Activated CD4-positive, alpha-beta T cell treated with anti-CD3 and anti-CD28 coated beads for 36 hours (primary cell): ENCODE results near the gene ZNF683. TPM values are rescaled to one million over a fixed set of nuclear protein-coding genes. Genes with fewer than 3 reads are reported as not detected.

Source experiments
- ATAC-seq: fragments of 200-7000 bp; cut with Tn5 transposase; one replicate; pipeline ENCODE4 v1.10.0; 2021; ENCODE audit warnings: mild to moderate bottlenecking, moderate library complexity
- CTCF ChIA-PET: fragments of 350-600 bp; sonication (Branson Sonifier 250); formaldehyde crosslinking; loops from one replicate; lab custom pipeline; 2021; ENCODE audit warnings: antibody characterized with exemption; lab: Charles Lee
- POLR2A ChIA-PET: fragments of 350-600 bp; sonication (Branson Sonifier 250); formaldehyde crosslinking; loops from one replicate; lab custom pipeline; 2021; ENCODE audit warnings: antibody characterized with exemption, inconsistent platforms; lab: Charles Lee
- DNase-seq: peaks from one replicate; pipeline ENCODE4 v3.0.0-alpha.2; 2020
- H3K27ac Mint-ChIP-seq: one replicate; pipeline ENCODE4 v1.8.0; 2021; ENCODE audit warnings: mixed read lengths
- H3K27me3 Mint-ChIP-seq: one replicate; pipeline ENCODE4 v1.8.0; 2021; ENCODE audit warnings: mixed read lengths
- H3K36me3 Mint-ChIP-seq: one replicate; pipeline ENCODE4 v1.8.0; 2021; ENCODE audit warnings: low read depth, mixed read lengths
- H3K4me1 Mint-ChIP-seq: one replicate; pipeline ENCODE4 v1.8.0; 2021; ENCODE audit warnings: mixed read lengths
- H3K4me3 Mint-ChIP-seq: one replicate; pipeline ENCODE4 v1.8.0; 2021; ENCODE audit warnings: mild to moderate bottlenecking, moderate library complexity, mixed read lengths
- H3K9me3 Mint-ChIP-seq: one replicate; pipeline ENCODE4 v1.8.0; 2021; ENCODE audit warnings: low read depth, mixed read lengths
- intact Hi-C, 2 experiments: fragments of 100-400 bp; cut with DNase I in 1 of 2; cut with micrococcal nuclease in 1 of 2; formaldehyde crosslinking; loops; one replicate each; pipeline versions ENCODE4 v1.14.2 to v1.15.1; 2022 to 2024; cut with DNase I, micrococcal nuclease
- total RNA-seq, 2 experiments: library from RNA; stranded (reverse); gene quantifications; one replicate each; pipeline ENCODE4 v1.2.3, GENCODE V29; 2021

The ZNF683 gene
- total RNA-seq, 2 experiments from 2014 or later, result not detected

DNA sequence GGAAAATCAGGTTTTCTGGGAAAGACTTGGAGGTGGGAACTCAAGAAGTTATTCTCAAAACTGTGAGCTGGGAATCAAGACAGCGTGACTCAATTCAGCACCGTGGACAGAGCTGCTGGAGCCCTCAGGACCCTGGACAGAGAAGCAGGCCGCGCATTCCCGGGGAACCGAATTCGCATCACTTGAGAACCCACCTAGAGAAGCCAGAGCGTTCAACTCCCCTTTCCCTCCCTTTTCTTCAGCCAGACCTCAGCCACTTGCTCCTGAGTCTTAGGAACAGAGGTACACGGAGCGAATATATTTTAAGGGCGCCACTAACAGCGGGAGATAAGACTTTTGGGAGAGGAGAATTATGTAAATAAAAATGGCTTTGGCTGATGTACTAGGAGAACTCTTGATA is 36.1 kb upstream of the ZNF683 start:
- H3K4me1 Mint-ChIP-seq, result peaks cover 20% of the 10 kb centered on the region
- H3K9me3 Mint-ChIP-seq, result no peaks in the 10 kb centered on the region
- no peaks in the 10 kb centered on the region for H3K36me3 Mint-ChIP-seq
- no peak overlapping the region for H3K4me3 Mint-ChIP-seq
- CTCF ChIA-PET, result interaction anchor here (0.6 to 1.0 kb wide), 3 partner anchors 8 to 176 kb away, joined by 3 to 8 read pairs (median 4); partner anchors contain the start of gene DHDDS
- H3K27me3 Mint-ChIP-seq, result peaks cover 39% of the 10 kb centered on the region
- intact Hi-C loops, result no loop called here
- POLR2A ChIA-PET, result no interaction called here
- H3K27ac Mint-ChIP-seq, result no peak overlapping the region
- peak; percentile 85 for DNase-seq
- peak; percentile 87 for ATAC-seq

DNA sequence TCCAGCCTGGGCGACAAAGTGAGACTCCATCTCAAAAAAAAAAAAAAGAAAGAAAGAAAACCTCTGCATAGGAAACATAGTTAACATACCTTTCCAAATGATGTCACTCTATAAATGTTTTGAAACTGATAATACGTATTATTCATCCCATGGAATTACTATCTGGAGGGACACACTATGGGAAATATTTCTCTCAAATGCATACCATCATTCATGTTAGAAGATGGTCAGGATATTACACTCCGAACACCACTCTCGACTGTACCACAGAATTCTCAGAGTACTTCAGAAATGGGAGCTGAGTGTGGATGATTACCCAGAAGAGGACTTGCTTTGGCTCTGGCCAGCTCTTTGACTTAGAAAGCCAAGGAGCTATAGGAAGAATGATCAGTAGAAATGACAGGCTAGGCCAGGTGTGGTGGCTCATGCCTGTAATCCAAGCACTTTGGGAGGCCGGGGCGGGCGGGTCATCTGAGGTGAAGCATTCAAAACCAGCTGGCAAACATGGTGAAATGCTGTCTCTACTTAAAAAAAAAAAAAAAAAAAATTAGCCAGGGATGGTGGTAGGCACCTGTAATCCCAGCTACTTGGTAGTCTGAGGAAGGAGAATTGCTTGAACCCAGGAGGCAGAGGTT is 32.8 kb upstream of the ZNF683 start:
- POLR2A ChIA-PET, result no interaction called here
- intact Hi-C loops, result no loop called here
- ATAC-seq (no peak), DNase-seq (no peak)
- CTCF ChIA-PET, result interaction anchor here (0.9 to 3.0 kb wide), 4 partner anchors 10 to 130 kb away, joined by 3 to 19 read pairs (median 4); no protein-coding TSS in a partner anchor
- no peaks in the 10 kb centered on the region for H3K36me3 Mint-ChIP-seq
- peaks cover 24% of the 10 kb centered on the region for H3K27me3 Mint-ChIP-seq
- H3K4me3 Mint-ChIP-seq, result no peak overlapping the region
- peaks cover 16% of the 10 kb centered on the region for H3K4me1 Mint-ChIP-seq
- H3K9me3 Mint-ChIP-seq, result no peaks in the 10 kb centered on the region
- no peak overlapping the region for H3K27ac Mint-ChIP-seq

DNA sequence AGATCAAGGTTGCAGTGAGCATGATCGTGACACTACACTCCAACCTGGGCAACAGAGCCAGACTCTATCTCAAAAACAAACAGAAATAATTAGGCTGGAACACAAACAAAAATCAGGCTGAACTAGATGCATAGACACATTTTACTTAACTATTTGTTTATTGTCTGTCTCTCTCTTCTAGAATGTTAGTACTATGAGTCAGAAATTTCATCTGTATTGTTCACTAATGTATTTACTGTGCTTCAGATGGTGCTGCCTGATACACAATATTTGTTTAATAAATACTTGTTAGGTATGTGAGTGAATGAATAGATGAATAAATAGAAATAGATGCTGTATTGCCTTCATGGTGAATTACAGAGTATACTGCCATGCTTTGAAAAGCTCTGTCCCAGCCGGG is 32.1 kb upstream of the ZNF683 start:
- H3K27me3 Mint-ChIP-seq, result peaks cover 22% of the 10 kb centered on the region
- no peak overlapping the region for H3K27ac Mint-ChIP-seq
- H3K4me3 Mint-ChIP-seq, result no peak overlapping the region
- intact Hi-C loops, result no loop called here
- no peaks in the 10 kb centered on the region for H3K9me3 Mint-ChIP-seq
- no peak for DNase-seq
- peaks cover 13% of the 10 kb centered on the region for H3K4me1 Mint-ChIP-seq
- no peak for ATAC-seq
- ChIA-PET CTCF (interaction anchor here (0.5 to 1.7 kb wide), 2 partner anchors 13 to 369 kb away, joined by 3 to 8 read pairs; no protein-coding TSS in a partner anchor), POLR2A (no interaction called here)
- no peaks in the 10 kb centered on the region for H3K36me3 Mint-ChIP-seq

DNA sequence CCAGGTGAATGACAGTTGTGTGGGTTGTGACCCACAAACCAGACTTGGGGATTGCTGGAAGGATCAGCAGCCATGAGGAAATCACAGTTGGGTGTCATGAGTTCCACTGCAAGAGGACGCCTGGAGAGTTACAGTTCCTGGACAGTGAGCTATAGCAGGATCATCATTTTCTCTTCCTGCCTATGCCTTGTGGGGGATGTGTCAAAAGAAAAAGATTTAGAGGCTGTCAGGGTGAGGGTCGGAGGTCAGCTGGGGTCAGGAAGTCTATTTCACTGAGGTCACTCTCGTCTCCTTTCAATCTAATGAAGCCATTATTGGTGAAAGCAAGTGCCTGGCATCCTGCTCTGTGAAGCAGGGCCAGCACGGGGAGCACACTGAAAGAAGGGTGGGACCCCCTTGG is 31.1 kb upstream of the ZNF683 start:
- ATAC-seq (no peak), DNase-seq (no peak)
- H3K36me3 Mint-ChIP-seq, result no peaks in the 10 kb centered on the region
- H3K4me3 Mint-ChIP-seq, result no peak overlapping the region
- ChIA-PET CTCF (interaction anchor here (1.7 kb wide), 1 partner anchor 14 kb away, joined by 8 read pairs; no protein-coding TSS in a partner anchor), POLR2A (no interaction called here)
- intact Hi-C loops, result no loop called here
- H3K9me3 Mint-ChIP-seq, result no peaks in the 10 kb centered on the region
- H3K4me1 Mint-ChIP-seq, result peaks cover 3% of the 10 kb centered on the region
- peaks cover 14% of the 10 kb centered on the region for H3K27me3 Mint-ChIP-seq
- H3K27ac Mint-ChIP-seq, result no peak overlapping the region

DNA sequence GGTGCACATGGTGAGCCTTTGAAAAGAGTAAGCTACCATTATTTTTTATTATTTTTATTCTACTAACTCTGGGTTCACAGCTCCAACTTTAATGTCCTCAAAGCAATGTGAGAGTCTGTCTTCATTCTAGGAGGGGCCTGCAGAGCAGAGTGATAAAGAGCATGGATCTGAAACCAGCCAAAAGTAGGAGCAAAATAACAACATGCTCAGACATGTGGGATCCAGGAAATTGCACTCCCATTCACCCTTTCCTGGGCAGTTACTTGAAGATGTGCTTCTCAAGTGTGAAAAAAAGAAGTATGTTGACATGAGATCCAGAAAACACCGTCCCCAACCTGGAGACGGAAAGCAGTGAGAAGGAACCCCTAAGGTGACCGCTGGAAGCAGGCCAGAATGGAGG is 29.3 kb upstream of the ZNF683 start:
- no peak overlapping the region for H3K27ac Mint-ChIP-seq
- no peak for DNase-seq

DNA sequence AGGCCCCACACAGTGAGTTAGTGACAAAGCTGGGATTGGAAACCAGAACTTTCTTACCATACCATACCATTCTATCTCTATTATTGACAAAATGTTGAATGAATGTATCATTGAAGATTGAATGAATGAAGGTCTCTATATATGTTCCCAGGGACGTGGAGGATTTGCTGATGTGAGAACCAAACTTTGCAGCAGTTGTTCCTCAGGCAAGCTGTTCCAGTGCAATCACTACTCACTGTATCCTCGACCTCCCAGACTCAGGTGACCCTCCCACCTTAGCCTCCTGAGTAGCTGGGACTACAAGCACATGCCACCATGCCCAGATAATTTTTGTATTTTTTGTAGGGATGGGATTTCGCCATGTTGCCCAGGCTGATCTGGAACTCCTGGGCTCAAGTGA is 26.5 kb upstream of the ZNF683 start:
- POLR2A ChIA-PET, result no interaction called here
- Mint-ChIP-seq H3K36me3 (no peaks in the 10 kb centered on the region), H3K4me1 (peaks cover 3% of the 10 kb centered on the region), H3K9me3 (no peaks in the 10 kb centered on the region), H3K4me3 (no peak overlapping the region), H3K27ac (no peak overlapping the region), H3K27me3 (peaks cover 9% of the 10 kb centered on the region)
- no peak for DNase-seq
- CTCF ChIA-PET, result interaction anchor here (0.5 to 8.6 kb wide), 4 partner anchors 18 to 522 kb away, joined by 3 to 40 read pairs (median 3); partner anchors contain the start of gene NUDC
- intact Hi-C loops, result no loop called here
- ATAC-seq, result no peak

More for the DNA sequence above, 29.3 kb upstream of the ZNF683 start:
- Mint-ChIP-seq H3K4me3 (no peak overlapping the region), H3K36me3 (no peaks in the 10 kb centered on the region), H3K4me1 (no peaks in the 10 kb centered on the region), H3K9me3 (no peaks in the 10 kb centered on the region), H3K27me3 (peaks cover 11% of the 10 kb centered on the region)
- ChIA-PET POLR2A (no interaction called here), CTCF (interaction anchor here (8.6 kb wide), 1 partner anchor 15 kb away, joined by 40 read pairs; no protein-coding TSS in a partner anchor)
- intact Hi-C loops, result no loop called here
- ATAC-seq, result no peak

DNA sequence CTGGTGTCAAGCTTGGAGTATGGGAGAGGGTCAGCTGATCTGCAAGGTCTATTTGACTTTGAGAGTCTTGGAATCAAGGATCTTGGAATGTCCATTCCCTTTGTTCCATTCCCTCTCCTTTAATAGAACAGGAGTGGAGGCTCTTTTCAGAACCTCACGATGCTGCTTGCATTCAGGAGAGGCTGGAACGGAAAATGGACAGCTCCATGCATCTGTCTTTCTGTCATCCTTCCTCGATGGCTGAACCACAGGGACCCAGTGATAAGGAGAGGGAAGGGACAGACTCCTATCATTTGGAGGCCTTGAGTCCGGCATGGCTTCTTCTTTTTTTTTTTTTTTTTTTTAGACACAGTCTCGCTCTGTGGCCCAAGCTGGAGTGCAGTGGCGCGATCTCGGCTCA is 23.2 kb upstream of the ZNF683 start:
- ATAC-seq (no peak), DNase-seq (no peak)
- H3K27ac Mint-ChIP-seq, result no peak overlapping the region
- H3K9me3 Mint-ChIP-seq, result no peaks in the 10 kb centered on the region
- intact Hi-C loops, result loop anchor here in 1 of 2 experiments (1.0 kb wide), 2 partner anchors 31 to 59 kb away; no protein-coding TSS in a partner anchor
- no peaks in the 10 kb centered on the region for H3K27me3 Mint-ChIP-seq
- H3K4me3 Mint-ChIP-seq, result no peak overlapping the region
- POLR2A ChIA-PET, result no interaction called here
- CTCF ChIA-PET, result interaction anchor here (0.7 to 8.6 kb wide), 10 partner anchors 10 to 111 kb away, joined by 3 to 40 read pairs (median 3); no protein-coding TSS in a partner anchor
- no peaks in the 10 kb centered on the region for H3K36me3 Mint-ChIP-seq
- peaks cover 15% of the 10 kb centered on the region for H3K4me1 Mint-ChIP-seq

DNA sequence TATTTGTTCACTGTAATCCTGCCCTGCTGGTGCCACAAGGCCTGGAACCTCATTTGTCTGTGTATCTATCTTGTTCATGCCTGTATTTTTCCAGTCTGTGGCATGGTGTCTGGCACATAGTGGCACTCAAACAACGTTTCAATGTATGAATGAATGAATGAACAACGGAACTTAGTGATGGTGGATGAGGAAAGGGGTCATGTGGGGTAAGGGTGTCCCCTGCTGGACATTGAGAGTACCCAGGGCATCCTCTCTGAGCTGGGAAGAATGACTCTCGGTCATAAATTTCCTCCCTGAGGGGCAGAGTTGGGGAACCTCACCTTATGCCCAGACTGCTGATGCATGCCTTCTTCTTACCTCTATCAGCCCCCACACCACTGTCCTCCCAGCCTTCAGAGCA is 18.9 kb upstream of the ZNF683 start:
- ChIA-PET CTCF (interaction anchor here (0.7 to 1.5 kb wide), 9 partner anchors 9 to 333 kb away, joined by 3 to 5 read pairs (median 3); no protein-coding TSS in a partner anchor), POLR2A (no interaction called here)
- Mint-ChIP-seq H3K27ac (no peak overlapping the region), H3K27me3 (no peaks in the 10 kb centered on the region), H3K36me3 (no peaks in the 10 kb centered on the region), H3K4me3 (no peak overlapping the region), H3K9me3 (no peaks in the 10 kb centered on the region), H3K4me1 (peaks cover 28% of the 10 kb centered on the region)
- DNase-seq (peak; percentile 57), ATAC-seq (peak; percentile 74)
- intact Hi-C loops, result loop anchor here (1.0 to 5.0 kb wide), 3 partner anchors 69 to 222 kb away; partner anchors contain the start of gene ZNF593 (in 1 of the 2)

DNA sequence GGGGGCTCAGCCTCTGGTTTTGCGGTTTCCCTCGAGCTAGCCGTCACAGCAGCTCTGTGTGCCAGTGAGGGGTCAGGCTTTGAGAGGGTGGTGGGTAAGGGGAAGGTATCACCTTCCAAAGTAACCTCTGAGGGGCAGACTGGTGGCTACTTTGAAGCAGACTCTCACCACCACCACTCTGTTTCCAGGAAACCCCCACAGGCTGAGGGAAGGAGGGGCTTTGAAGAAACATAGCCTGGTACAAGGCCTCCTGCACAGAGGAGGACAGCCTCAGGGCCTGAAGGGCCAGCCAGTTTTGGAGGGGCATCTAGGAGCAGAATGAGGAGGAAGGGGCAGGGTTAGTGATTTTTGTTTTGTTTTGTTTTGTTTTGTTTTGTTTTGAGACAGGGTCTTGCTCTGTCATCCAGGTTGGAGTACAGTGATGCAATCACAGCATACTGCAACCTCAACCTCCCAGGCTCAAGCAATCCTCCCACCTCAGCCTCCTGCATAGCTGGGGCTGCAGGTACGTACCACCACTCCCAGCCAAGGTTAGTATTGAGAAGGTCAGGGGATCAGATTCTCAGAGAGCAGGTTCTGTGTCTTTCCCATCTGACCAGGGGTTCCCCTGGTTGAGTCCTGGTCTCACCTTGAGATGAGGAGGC is 17.2 kb upstream of the ZNF683 start:
- POLR2A ChIA-PET, result no interaction called here
- no peak overlapping the region for H3K27ac Mint-ChIP-seq

DNA sequence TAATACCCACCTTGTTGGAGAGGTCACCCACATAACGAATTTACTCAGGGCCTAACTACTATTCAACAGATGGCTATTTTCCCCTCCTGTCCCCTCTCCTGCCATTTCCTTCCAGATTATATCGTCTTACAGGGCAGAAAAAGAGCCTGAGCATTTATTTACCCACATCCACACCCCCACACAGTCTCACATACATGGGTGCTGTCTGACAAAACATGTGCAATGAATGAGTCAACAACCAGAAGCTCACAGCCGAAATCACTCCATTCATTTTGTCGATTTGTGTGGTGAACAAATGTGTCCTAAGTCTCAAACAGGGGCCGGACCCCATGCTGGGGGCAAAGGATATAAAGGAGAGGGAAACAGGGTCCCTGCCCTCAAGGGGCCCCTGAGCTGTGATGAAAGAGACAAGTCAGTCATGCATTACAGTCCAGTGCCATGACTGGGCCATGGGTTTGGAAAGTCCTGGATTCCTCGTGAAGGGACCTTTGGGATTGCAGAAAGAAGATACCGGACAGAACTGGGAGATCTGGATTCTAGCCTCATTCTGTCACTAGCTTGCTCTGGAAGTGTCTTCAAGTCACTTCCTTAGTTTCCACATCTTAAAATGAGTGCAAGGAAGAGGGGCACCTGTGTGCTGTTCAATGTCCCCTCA is 16.4 kb upstream of the ZNF683 start:
- peak; percentile 43 for ATAC-seq
- no peak overlapping the region for H3K27ac Mint-ChIP-seq
- no peak for DNase-seq
- ChIA-PET POLR2A (no interaction called here), CTCF (interaction anchor here (0.7 to 1.1 kb wide), 2 partner anchors 25 to 815 kb away, joined by 3 to 4 read pairs; no protein-coding TSS in a partner anchor)
- no peaks in the 10 kb centered on the region for H3K36me3 Mint-ChIP-seq
- intact Hi-C loops, result no loop called here
- H3K4me3 Mint-ChIP-seq, result no peak overlapping the region
- peaks cover 41% of the 10 kb centered on the region for H3K4me1 Mint-ChIP-seq
- no peaks in the 10 kb centered on the region for H3K9me3 Mint-ChIP-seq
- H3K27me3 Mint-ChIP-seq, result no peaks in the 10 kb centered on the region

More for the DNA sequence above, 17.2 kb upstream of the ZNF683 start:
- DNase-seq (no peak), ATAC-seq (no peak)
- Mint-ChIP-seq H3K4me3 (no peak overlapping the region), H3K36me3 (no peaks in the 10 kb centered on the region), H3K9me3 (no peaks in the 10 kb centered on the region), H3K4me1 (peaks cover 36% of the 10 kb centered on the region), H3K27me3 (no peaks in the 10 kb centered on the region)
- intact Hi-C loops, result loop anchor here in 1 of 2 experiments (5.0 kb wide), 1 partner anchor 67 kb away; no protein-coding TSS in a partner anchor
- CTCF ChIA-PET, result interaction anchor here (0.6 to 1.5 kb wide), 3 partner anchors 26 to 1229 kb away, joined by 3 to 4 read pairs (median 3); no protein-coding TSS in a partner anchor

DNA sequence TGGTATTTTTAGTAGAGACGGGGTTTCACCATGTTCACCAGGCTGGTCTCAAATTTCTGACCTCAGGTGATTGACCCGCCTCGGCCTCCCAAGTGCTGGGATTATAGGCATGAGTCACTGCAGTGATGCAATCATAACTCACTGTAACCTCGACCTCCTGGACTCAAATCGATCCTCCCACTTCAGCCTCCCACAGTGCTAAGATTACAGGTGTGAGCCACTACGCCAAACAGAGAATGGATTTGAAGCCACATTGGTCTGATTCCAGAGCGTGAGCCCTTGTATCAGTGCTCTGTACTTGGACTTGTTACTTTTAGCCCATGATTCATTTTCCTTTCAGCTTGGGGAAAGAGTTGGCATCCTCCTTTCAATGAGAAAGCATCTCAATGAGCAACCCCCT is 14.9 kb upstream of the ZNF683 start:
- Mint-ChIP-seq H3K4me3 (no peak overlapping the region), H3K36me3 (no peaks in the 10 kb centered on the region), H3K27me3 (no peaks in the 10 kb centered on the region), H3K9me3 (no peaks in the 10 kb centered on the region), H3K27ac (peak overlapping the region; percentile 31), H3K4me1 (peaks cover 41% of the 10 kb centered on the region)
- ATAC-seq, result peak; percentile 42
- CTCF ChIA-PET, result no interaction called here
- intact Hi-C loops, result no loop called here
- POLR2A ChIA-PET, result no interaction called here
- peak; percentile 27 for DNase-seq
